T-helper 2 cell (primary cell): ENCODE measurements around the gene FOXO3B.
A peak's percentile ranks its signal among the peaks of the same experiment; 100 is the strongest.
"Not testable (repeated sequence)": the region's sequence is repeated elsewhere in the genome, so short reads cannot be mapped to it uniquely, and the experiment has no call there.

Experiments used
- DNase-seq, 5 experiments: peaks; one replicate each; pipeline versions ENCODE4 v3.0.0 to v3.0.0-alpha.2; 2012 to 2022
- total RNA-seq, 2 donors: gene quantifications; one replicate each; lab custom pipeline; 2026; lab: John Stamatoyannopoulos, UW

Gene FOXO3B
- total RNA-seq, result 5.0 to 6.7 reads per million in 2 donors

- DNase-seq, result peak; percentile 42 to 91 (median 52)
These were observed at the start of gene FOXO3B for GRCh38 chr17:18681767-18682571. TSS of gene FOXO3B (minus strand) at chr17:18682314. CDS start at chr17:18681651, 663 bp downstream.

GRCh38 chr17:18723509-18723908 lies 41.4 kb upstream of the FOXO3B start:
- not testable (repeated sequence) for DNase-seq

- not testable (repeated sequence) for DNase-seq
These were observed 40.5 kb upstream of the FOXO3B start for GRCh38 chr17:18722612-18723011.

GRCh38 chr17:18721775-18722547 lies 39.8 kb upstream of the FOXO3B start:
- DNase-seq, result not testable (repeated sequence)

GRCh38 chr17:18719428-18720110 lies 37.5 kb upstream of the FOXO3B start:
- not testable (repeated sequence) for DNase-seq

- DNase-seq, result not testable (repeated sequence)
These were observed 36.7 kb upstream of the FOXO3B start for GRCh38 chr17:18718643-18719427.

GRCh38 chr17:18712354-18712999 lies 30.4 kb upstream of the FOXO3B start:
- DNase-seq, result peak; percentile 15 to 48 (median 45)

GRCh38 chr17:18708215-18708614 lies 26.1 kb upstream of the FOXO3B start:
- DNase-seq, result not testable (repeated sequence)

GRCh38 chr17:18705955-18706354 lies 23.8 kb upstream of the FOXO3B start:
- not testable (repeated sequence) for DNase-seq

- not testable (repeated sequence) for DNase-seq
These were observed 16.5 kb upstream of the FOXO3B start for GRCh38 chr17:18698473-18699103.

- DNase-seq, result not testable (repeated sequence)
These were observed 13.0 kb upstream of the FOXO3B start for GRCh38 chr17:18695143-18695542.

GRCh38 chr17:18682668-18683067 lies 554 bp upstream of the FOXO3B start:
- DNase-seq, result not testable (repeated sequence)

GRCh38 chr17:18677381-18677780 lies 4.7 kb downstream of the FOXO3B start:
- DNase-seq, result not testable (repeated sequence)

- not testable (repeated sequence) for DNase-seq
These were observed 5.2 kb downstream of the FOXO3B start for GRCh38 chr17:18676928-18677327.

GRCh38 chr17:18672395-18673227 lies 9.5 kb downstream of the FOXO3B start:
- DNase-seq, result not testable (repeated sequence)

GRCh38 chr17:18668625-18669024 lies 13.5 kb downstream of the FOXO3B start:
- not testable (repeated sequence) for DNase-seq

GRCh38 chr17:18667535-18667934 lies 14.6 kb downstream of the FOXO3B start:
- DNase-seq, result not testable (repeated sequence)

- not testable (repeated sequence) for DNase-seq
These were observed 15.8 kb downstream of the FOXO3B start for GRCh38 chr17:18666326-18666725.

- DNase-seq, result not testable (repeated sequence)
These were observed 20.0 kb downstream of the FOXO3B start for GRCh38 chr17:18661924-18662624.
